Liver (tissue), 3 donors: ENCODE data around the gene SPEN.

ENCODE experiments used
- ATF3 ChIP-seq: IDR thresholded peaks from 2 replicates; pipeline ENCODE4 v1.6.1; 2016; ENCODE audit warnings: antibody characterized with exemption
- CTCF ChIP-seq: fragments of 150-350 bp; IDR thresholded peaks from 2 replicates; pipeline ENCODE4 v1.5.1; 2017; ENCODE audit warnings: improper control_type of control experiment, low read depth, low read length; ENCODE audit not compliant: missing input control
- EGR1 ChIP-seq, 2 donors: IDR thresholded peaks; 2 replicates each; pipeline ENCODE4 v1.6.1; 2016 to 2018; ENCODE audit warnings: antibody characterized with exemption in 2 of 2, low read depth in 2 of 2
- FOXA1 ChIP-seq: IDR thresholded peaks from 2 replicates; pipeline ENCODE4 v1.6.1; 2016; ENCODE audit warnings: antibody characterized with exemption
- HNF4A ChIP-seq, 2 donors: conservative IDR thresholded peaks; 2 replicates each; pipeline ENCODE4 v1.6.1; 2016; ENCODE audit warnings: antibody characterized with exemption in 2 of 2, mild to moderate bottlenecking in 2 of 2
- JUND ChIP-seq, 2 donors: IDR thresholded peaks; 2 replicates each; pipeline ENCODE4 v1.6.1; 2016; ENCODE audit warnings: antibody characterized with exemption in 2 of 2
- MAX ChIP-seq: IDR thresholded peaks from 2 replicates; pipeline ENCODE4 v1.6.1; 2016; ENCODE audit warnings: antibody characterized with exemption
- NR2F2 ChIP-seq: IDR thresholded peaks from 2 replicates; pipeline ENCODE4 v1.6.1; 2016; ENCODE audit warnings: antibody characterized with exemption
- REST ChIP-seq: IDR thresholded peaks from 2 replicates; pipeline ENCODE4 v1.6.1; 2016; ENCODE audit warnings: antibody characterized with exemption, mild to moderate bottlenecking
- RXRA ChIP-seq, 2 donors: IDR thresholded peaks; 2 replicates each; pipeline ENCODE4 v1.6.1; 2017 to 2018; ENCODE audit warnings: antibody characterized with exemption in 2 of 2, mild to moderate bottlenecking in 1 of 2
- SP1 ChIP-seq: IDR thresholded peaks from 2 replicates; pipeline ENCODE4 v1.6.1; 2018; ENCODE audit warnings: antibody characterized with exemption, mild to moderate bottlenecking
- TAF1 ChIP-seq: conservative IDR thresholded peaks from 2 replicates; pipeline ENCODE4 v1.6.1; 2016; ENCODE audit warnings: antibody characterized with exemption, mild to moderate bottlenecking
- YY1 ChIP-seq: IDR thresholded peaks from 2 replicates; pipeline ENCODE4 v1.6.1; 2016; ENCODE audit warnings: antibody characterized with exemption, mild to moderate bottlenecking
- ZBTB33 ChIP-seq: IDR thresholded peaks from 2 replicates; pipeline ENCODE4 v1.6.1; 2016; ENCODE audit warnings: antibody characterized with exemption
- donor health status: healthy.
- donor health status: healthy.

- TF ChIP-seq YY1 (no peak), CTCF (no peak), HNF4A (conservative IDR thresholded peaks at IDR 0.05) (no peak), FOXA1 (no peak), SP1 (no peak), RXRA (IDR thresholded peaks at IDR 0.05) (no peak), REST (no peak), MAX (no peak), TAF1 (no peak), ATF3 (no peak), EGR1 (IDR thresholded peaks at IDR 0.05; ENCODE audit: low read depth in 2 of 2) (no peak), JUND (IDR thresholded peaks at IDR 0.05) (no peak), ZBTB33 (no peak), NR2F2 (no peak)
Observed at GRCh38 chr1:15937706-15938168, 90.2 kb downstream of the SPEN start.
